C4-2B (cell line): ENCODE data around the gene ZFAND6.

ENCODE experiments used
- H3K27ac ChIP-seq: fragments of 450-650 bp; 2 replicates; pipeline ENCODE4 v1.5.1; 2017
- CTCF ChIP-seq: fragments of 450-650 bp; conservative IDR thresholded peaks from 2 replicates; pipeline ENCODE4 v1.5.1; 2017; ENCODE audit warnings: mild to moderate bottlenecking
- ZFX ChIP-seq: fragments of 450-650 bp; IDR thresholded peaks from 2 replicates; pipeline ENCODE4 v1.6.1; 2017

The ZFAND6 gene

GRCh38 chr15:80180468-80180867 is 121.0 kb downstream of the ZFAND6 start:
- TF ChIP-seq CTCF (no peak), ZFX (no peak)
- no peak overlapping the region for H3K27ac ChIP-seq

GRCh38 chr15:80180986-80181385 is 121.5 kb downstream of the ZFAND6 start:
- H3K27ac ChIP-seq = no peak overlapping the region
- no peak for TF ChIP-seq CTCF
- no peak for TF ChIP-seq ZFX

GRCh38 chr15:80182611-80183261 is 123.3 kb downstream of the ZFAND6 start:
- TF ChIP-seq CTCF = no peak
- no peak for TF ChIP-seq ZFX
- no peak overlapping the region; the same call in 1 of the 2 replicates for H3K27ac ChIP-seq

GRCh38 chr15:80183306-80183705 is 123.8 kb downstream of the ZFAND6 start:
- no peak overlapping the region for H3K27ac ChIP-seq
- TF ChIP-seq CTCF (no peak), ZFX (no peak)

GRCh38 chr15:80183886-80184285 is 124.4 kb downstream of the ZFAND6 start:
- H3K27ac ChIP-seq = no peak overlapping the region
- TF ChIP-seq ZFX (no peak), CTCF (no peak; the same call in 1 of the 2 replicates)

GRCh38 chr15:80184554-80184953 is 125.1 kb downstream of the ZFAND6 start:
- no peak overlapping the region for H3K27ac ChIP-seq
- TF ChIP-seq CTCF (no peak), ZFX (no peak)

- H3K27ac ChIP-seq = no peak overlapping the region
- TF ChIP-seq CTCF (no peak), ZFX (no peak)
Measured at GRCh38 chr15:80185152-80185551, 125.7 kb downstream of the ZFAND6 start.
